ENCODE measurements around the gene RADIL.

Gene RADIL

GRCh38 chr7:4764402-4765007 is 119.0 kb downstream of the RADIL start:
- no peak overlapping the region for H3K4me3 ChIP-seq (replicated peaks; ENCODE audit: low read depth, low read length)
- no peak for DNase-seq (ENCODE audit: low read depth)
- TF ChIP-seq, protein P1, sequence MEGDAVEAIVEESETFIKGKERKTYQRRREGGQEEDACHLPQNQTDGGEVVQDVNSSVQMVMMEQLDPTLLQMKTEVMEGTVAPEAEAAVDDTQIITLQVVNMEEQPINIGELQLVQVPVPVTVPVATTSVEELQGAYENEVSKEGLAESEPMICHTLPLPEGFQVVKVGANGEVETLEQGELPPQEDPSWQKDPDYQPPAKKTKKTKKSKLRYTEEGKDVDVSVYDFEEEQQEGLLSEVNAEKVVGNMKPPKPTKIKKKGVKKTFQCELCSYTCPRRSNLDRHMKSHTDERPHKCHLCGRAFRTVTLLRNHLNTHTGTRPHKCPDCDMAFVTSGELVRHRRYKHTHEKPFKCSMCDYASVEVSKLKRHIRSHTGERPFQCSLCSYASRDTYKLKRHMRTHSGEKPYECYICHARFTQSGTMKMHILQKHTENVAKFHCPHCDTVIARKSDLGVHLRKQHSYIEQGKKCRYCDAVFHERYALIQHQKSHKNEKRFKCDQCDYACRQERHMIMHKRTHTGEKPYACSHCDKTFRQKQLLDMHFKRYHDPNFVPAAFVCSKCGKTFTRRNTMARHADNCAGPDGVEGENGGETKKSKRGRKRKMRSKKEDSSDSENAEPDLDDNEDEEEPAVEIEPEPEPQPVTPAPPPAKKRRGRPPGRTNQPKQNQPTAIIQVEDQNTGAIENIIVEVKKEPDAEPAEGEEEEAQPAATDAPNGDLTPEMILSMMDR (IDR thresholded peaks at IDR 0.05; ENCODE audit: low read length, missing control alignments): no peak

DNA sequence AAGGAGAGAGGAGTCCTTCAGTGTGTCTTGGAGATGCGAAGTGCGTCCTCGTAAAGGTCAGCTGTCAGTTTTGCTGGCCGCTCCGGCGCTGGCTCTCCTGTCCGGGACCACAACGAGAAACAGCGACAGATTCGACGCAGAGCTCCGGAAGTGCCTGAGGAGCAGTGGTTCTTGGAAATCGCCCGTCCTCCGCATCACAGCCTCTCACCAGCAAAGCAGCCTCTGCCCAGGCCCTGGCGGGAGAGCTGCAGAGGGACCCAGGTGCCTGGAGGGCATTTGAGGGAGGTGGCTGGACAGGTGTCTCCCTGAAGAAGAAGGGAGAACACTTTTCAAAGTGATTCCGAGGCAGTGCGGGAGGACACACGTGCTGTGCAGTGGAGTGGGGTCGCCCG is 119.7 kb downstream of the RADIL start:
- TF ChIP-seq, protein P1 (IDR thresholded peaks at IDR 0.05; ENCODE audit: low read length, missing control alignments): no peak
- DNase-seq (ENCODE audit: low read depth): no peak
- H3K4me3 ChIP-seq (replicated peaks; ENCODE audit: low read depth, low read length): no peak overlapping the region

DNA sequence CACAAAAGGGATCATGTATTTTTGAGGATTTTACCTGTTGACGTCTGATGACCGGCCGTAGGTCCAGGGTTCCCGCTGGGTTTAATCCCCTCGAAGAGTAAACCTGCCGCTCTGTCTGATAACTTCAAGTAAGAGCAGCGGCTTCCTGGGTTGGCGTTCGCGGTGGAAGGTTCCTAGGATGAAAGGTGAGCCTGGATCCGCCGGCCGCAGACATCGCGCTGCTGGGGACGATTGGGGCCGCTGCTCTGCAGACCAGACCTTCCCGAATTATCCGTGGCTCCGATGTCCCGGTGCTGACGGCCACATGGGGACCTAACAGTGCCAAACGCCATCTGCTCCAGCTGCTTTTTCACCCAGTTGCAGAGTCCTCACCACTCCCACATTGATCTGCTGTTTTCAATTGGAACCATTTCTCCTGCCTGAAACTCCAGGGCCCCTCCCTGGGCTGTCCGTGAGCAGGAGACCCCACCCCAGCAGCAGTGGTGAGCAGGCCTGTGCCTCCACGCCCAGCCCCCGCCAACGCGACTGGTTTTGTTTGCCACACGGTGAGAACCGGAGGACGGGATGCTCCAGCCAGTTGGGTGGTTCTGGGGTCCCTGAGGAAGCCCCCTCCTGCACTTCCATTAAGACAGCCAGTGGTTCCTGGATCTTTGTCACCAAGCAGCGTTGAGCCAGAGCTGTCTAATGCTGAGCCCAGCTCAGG is 120.3 kb downstream of the RADIL start:
- TF ChIP-seq, protein P1 (IDR thresholded peaks at IDR 0.05; ENCODE audit: low read length, missing control alignments): no peak
- DNase-seq (ENCODE audit: low read depth): no peak
- no peak overlapping the region for H3K4me3 ChIP-seq (replicated peaks; ENCODE audit: low read depth, low read length)

DNA sequence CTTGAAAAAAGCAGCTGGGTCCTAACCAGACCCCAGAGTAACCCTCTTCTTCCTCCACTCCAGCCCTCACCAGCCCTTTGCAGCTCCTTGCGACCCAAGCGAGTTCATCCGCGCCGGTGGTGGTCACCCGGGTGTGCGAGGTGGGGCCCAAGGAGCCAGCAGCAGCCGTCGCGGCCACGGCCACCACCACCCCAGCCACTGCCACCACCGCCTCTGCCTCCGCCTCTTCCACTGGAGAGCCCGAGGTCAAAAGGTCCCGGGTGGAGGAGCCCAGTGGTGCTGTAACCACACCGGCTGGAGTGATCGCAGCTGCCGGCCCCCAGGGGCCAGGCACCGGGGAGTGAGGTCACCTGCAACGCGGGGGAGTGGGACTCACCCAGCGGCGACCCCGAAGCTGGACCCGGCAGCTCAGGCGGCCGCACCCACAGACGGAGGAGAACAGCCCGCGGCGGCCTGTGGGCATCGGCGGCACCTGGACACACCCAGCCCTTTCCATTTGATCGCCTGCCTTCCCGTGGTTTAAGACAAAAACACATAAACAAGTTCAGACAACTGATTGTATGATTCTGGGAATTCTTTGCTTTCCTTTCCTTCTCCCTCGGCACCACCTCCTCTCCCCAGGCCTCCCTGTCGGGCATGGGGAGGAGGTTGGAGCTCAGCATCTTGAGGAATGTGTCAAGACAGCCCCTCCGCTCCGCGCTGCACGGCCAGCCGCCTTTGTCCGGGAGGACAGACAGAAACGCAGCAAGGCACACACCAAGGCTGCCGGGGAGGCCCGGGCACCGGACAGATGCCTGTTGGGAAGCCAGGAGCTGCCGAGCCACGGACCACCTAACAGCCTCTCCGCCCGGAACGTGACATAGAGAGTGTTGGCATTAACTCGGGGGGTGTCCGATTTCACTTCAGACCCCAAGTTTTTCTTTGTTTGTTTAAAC is 121.1 kb downstream of the RADIL start:
- TF ChIP-seq, protein P1 (IDR thresholded peaks at IDR 0.05; ENCODE audit: low read length, missing control alignments): no peak
- H3K4me3 ChIP-seq (replicated peaks; ENCODE audit: low read depth, low read length): no peak overlapping the region
- no peak for DNase-seq (ENCODE audit: low read depth)

DNA sequence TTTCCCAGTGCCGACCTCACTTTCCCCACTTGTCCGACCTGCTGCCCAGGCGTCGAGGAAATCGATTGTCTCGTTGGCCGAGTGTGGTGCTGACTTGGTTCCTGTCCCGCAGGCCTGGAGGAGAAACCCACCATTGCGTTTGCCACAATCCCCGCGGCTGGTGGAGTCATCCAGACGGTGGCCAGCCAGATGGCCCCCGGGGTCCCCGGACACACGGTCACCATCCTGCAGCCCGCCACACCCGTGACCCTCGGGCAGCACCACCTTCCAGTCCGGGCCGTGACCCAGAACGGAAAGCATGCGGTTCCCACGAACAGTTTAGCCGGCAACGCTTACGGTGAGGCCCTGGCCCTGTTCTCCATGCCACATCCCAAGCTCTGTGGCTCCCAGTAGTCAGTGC is 122.6 kb downstream of the RADIL start:
- TF ChIP-seq, protein P1 (IDR thresholded peaks at IDR 0.05; ENCODE audit: low read length, missing control alignments): no peak
- H3K4me3 ChIP-seq (replicated peaks; ENCODE audit: low read depth, low read length): no peak overlapping the region
- DNase-seq (ENCODE audit: low read depth): no peak

DNA sequence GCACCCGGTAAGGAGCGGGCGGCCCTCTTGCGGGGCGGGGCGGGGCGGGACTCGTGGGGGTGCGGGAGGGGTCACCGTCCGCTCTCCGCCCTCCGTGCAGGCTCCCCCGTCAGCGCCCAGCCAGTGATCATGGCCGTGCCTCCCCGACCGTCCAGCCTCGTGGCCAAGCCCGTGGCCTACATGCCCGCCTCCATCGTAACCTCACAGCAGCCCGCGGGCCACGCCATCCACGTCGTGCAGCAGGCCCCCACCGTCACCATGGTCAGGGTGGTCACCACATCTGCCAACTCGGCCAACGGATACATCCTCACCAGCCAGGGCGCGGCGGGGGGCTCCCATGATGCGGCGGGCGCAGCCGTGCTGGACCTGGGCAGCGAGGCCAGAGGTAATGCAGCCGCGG is 124.3 kb downstream of the RADIL start:
- TF ChIP-seq, protein P1 (IDR thresholded peaks at IDR 0.05; ENCODE audit: low read length, missing control alignments): no peak
- no peak for DNase-seq (ENCODE audit: low read depth)
- H3K4me3 ChIP-seq (replicated peaks; ENCODE audit: low read depth, low read length): no peak overlapping the region
